HEK293 (cell line): Measurements from ENCODE around the gene FAM200C.

Experiments used
- BCL11A ChIP-seq: fragments of 450-650 bp; formaldehyde crosslinking; IDR thresholded peaks from 2 replicates; pipeline ENCODE4 v1.5.1; 2016; ENCODE audit warnings: low read depth, missing biosample characterization, missing genetic modification characterization
- GFI1B ChIP-seq: fragments of 450-650 bp; formaldehyde crosslinking; IDR thresholded peaks from 2 replicates; pipeline ENCODE4 v1.5.1; 2016; ENCODE audit warnings: missing biosample characterization, missing genetic modification characterization
- GLI4 ChIP-seq: fragments of 450-650 bp; formaldehyde crosslinking; IDR thresholded peaks from 2 replicates; pipeline ENCODE4 v1.5.1; 2016; ENCODE audit warnings: missing biosample characterization, missing genetic modification characterization
- HOXA7 ChIP-seq: sonication (generic); formaldehyde crosslinking; IDR thresholded peaks from 2 replicates; pipeline ENCODE4 v1.8.1; 2022; ENCODE audit warnings: missing genetic modification reagents, borderline replicate concordance
- IKZF3 ChIP-seq: fragments of 450-650 bp; IDR thresholded peaks from 2 replicates; pipeline ENCODE4 v1.5.0; 2018; ENCODE audit warnings: missing biosample characterization, mild to moderate bottlenecking, missing genetic modification characterization, moderate library complexity
- KLF16 ChIP-seq: fragments of 450-650 bp; formaldehyde crosslinking; IDR thresholded peaks from 2 replicates; pipeline ENCODE4 v1.5.1; 2017; ENCODE audit warnings: missing biosample characterization, missing genetic modification characterization
- SP2 ChIP-seq: fragments of 450-650 bp; formaldehyde crosslinking; IDR thresholded peaks from 2 replicates; pipeline ENCODE4 v1.5.1; 2016; ENCODE audit warnings: missing biosample characterization, missing genetic modification characterization
- TCF7L2 ChIP-seq: IDR thresholded peaks from 2 replicates; pipeline ENCODE4 v1.6.1; 2011; ENCODE audit warnings: low read depth, mild to moderate bottlenecking, inconsistent platforms, low read length, moderate library complexity, borderline replicate concordance
- ZBTB1 ChIP-seq: fragments of 450-650 bp; formaldehyde crosslinking; IDR thresholded peaks from 2 replicates; pipeline ENCODE4 v1.5.1; 2016; ENCODE audit warnings: missing biosample characterization, missing genetic modification characterization
- ZBTB17 ChIP-seq: fragments of 450-650 bp; formaldehyde crosslinking; IDR thresholded peaks from 2 replicates; pipeline ENCODE4 v1.5.1; 2016; ENCODE audit warnings: missing biosample characterization, missing genetic modification characterization
- ZBTB21 ChIP-seq: fragments of 450-650 bp; formaldehyde crosslinking; IDR thresholded peaks from 2 replicates; pipeline ENCODE4 v1.5.1; 2017; ENCODE audit warnings: missing biosample characterization, missing genetic modification characterization
- ZNF132 ChIP-seq: fragments of 450-650 bp; formaldehyde crosslinking; IDR thresholded peaks from 2 replicates; pipeline ENCODE4 v1.5.1; 2017; ENCODE audit warnings: missing biosample characterization, missing genetic modification characterization, borderline replicate concordance
- ZNF138 ChIP-seq: fragments of 450-650 bp; formaldehyde crosslinking; IDR thresholded peaks from 2 replicates; pipeline ENCODE4 v1.5.1; 2016; ENCODE audit warnings: missing biosample characterization, missing genetic modification characterization, borderline replicate concordance
- ZNF140 ChIP-seq: fragments of 450-650 bp; formaldehyde crosslinking; IDR thresholded peaks from 2 replicates; pipeline ENCODE4 v1.5.1; 2016; ENCODE audit warnings: missing biosample characterization, missing genetic modification characterization
- ZNF24 ChIP-seq: fragments of 450-650 bp; formaldehyde crosslinking; IDR thresholded peaks from 2 replicates; pipeline ENCODE4 v1.5.1; 2016; ENCODE audit warnings: missing biosample characterization, missing genetic modification characterization
- ZNF394 ChIP-seq: fragments of 450-650 bp; formaldehyde crosslinking; IDR thresholded peaks from 2 replicates; pipeline ENCODE4 v1.5.1; 2016; ENCODE audit warnings: missing biosample characterization, missing genetic modification characterization, mild to moderate bottlenecking, moderate library complexity, borderline replicate concordance
- ZNF510 ChIP-seq: fragments of 450-650 bp; formaldehyde crosslinking; IDR thresholded peaks from 2 replicates; pipeline ENCODE4 v1.5.1; 2018; ENCODE audit warnings: mild to moderate bottlenecking, missing genetic modification characterization, missing biosample characterization; ENCODE audit not compliant: insufficient replicate concordance
- ZNF555 ChIP-seq: fragments of 450-650 bp; formaldehyde crosslinking; conservative IDR thresholded peaks from 2 replicates; pipeline ENCODE4 v1.5.1; 2017; ENCODE audit warnings: missing biosample characterization, mild to moderate bottlenecking, missing genetic modification characterization, inconsistent platforms
- ZNF558 ChIP-seq: fragments of 450-650 bp; formaldehyde crosslinking; IDR thresholded peaks from 2 replicates; pipeline ENCODE4 v1.5.1; 2016; ENCODE audit warnings: missing biosample characterization, missing genetic modification characterization
- ZNF560 ChIP-seq: fragments of 450-650 bp; formaldehyde crosslinking; IDR thresholded peaks from 2 replicates; pipeline ENCODE4 v1.5.1; 2017; ENCODE audit warnings: missing biosample characterization, missing genetic modification characterization, borderline replicate concordance
- ZNF707 ChIP-seq: fragments of 450-650 bp; formaldehyde crosslinking; IDR thresholded peaks from 2 replicates; pipeline ENCODE4 v1.5.1; 2016; ENCODE audit warnings: missing biosample characterization, missing genetic modification characterization
- ZNF76 ChIP-seq: fragments of 450-650 bp; formaldehyde crosslinking; IDR thresholded peaks from 2 replicates; pipeline ENCODE4; 2016; ENCODE audit warnings: low read depth, missing biosample characterization, missing genetic modification characterization, borderline replicate concordance
- ZNF768 ChIP-seq: fragments of 450-650 bp; formaldehyde crosslinking; IDR thresholded peaks from 2 replicates; pipeline ENCODE4 v1.5.1; 2018; ENCODE audit warnings: missing biosample characterization, mild to moderate bottlenecking, missing genetic modification characterization
- ZNF830 ChIP-seq: fragments of 450-650 bp; IDR thresholded peaks from 2 replicates; pipeline ENCODE4 v1.5.0; 2018; ENCODE audit warnings: missing biosample characterization, missing genetic modification characterization, low read depth, mild to moderate bottlenecking, moderate library complexity
- TF ChIP-seq, protein P1 (sequence below): fragments of 450-650 bp; formaldehyde crosslinking; conservative IDR thresholded peaks from 2 replicates; pipeline ENCODE4 v1.5.1; 2016; ENCODE audit warnings: low read depth, missing biosample characterization, missing genetic modification characterization
- TF ChIP-seq, protein P2 (sequence below): fragments of 450-650 bp; formaldehyde crosslinking; IDR thresholded peaks from 2 replicates; pipeline ENCODE4 v1.5.1; 2017; ENCODE audit warnings: missing biosample characterization, missing genetic modification characterization
- TF ChIP-seq, protein P3 (sequence below): sonication (generic); formaldehyde crosslinking; IDR thresholded peaks from 2 replicates; pipeline ENCODE4 v1.8.1; 2022; ENCODE audit warnings: mild to moderate bottlenecking, moderate library complexity, missing genetic modification reagents
- TF ChIP-seq, protein P4 (sequence below): fragments of 450-650 bp; formaldehyde crosslinking; IDR thresholded peaks from 2 replicates; pipeline ENCODE4 v1.5.1; 2017; ENCODE audit warnings: missing biosample characterization, missing genetic modification characterization
- TF ChIP-seq, protein P5 (sequence below): fragments of 450-650 bp; formaldehyde crosslinking; IDR thresholded peaks from 2 replicates; pipeline ENCODE4 v1.5.1; 2016; ENCODE audit warnings: missing biosample characterization, missing genetic modification characterization

The FAM200C gene

DNA sequence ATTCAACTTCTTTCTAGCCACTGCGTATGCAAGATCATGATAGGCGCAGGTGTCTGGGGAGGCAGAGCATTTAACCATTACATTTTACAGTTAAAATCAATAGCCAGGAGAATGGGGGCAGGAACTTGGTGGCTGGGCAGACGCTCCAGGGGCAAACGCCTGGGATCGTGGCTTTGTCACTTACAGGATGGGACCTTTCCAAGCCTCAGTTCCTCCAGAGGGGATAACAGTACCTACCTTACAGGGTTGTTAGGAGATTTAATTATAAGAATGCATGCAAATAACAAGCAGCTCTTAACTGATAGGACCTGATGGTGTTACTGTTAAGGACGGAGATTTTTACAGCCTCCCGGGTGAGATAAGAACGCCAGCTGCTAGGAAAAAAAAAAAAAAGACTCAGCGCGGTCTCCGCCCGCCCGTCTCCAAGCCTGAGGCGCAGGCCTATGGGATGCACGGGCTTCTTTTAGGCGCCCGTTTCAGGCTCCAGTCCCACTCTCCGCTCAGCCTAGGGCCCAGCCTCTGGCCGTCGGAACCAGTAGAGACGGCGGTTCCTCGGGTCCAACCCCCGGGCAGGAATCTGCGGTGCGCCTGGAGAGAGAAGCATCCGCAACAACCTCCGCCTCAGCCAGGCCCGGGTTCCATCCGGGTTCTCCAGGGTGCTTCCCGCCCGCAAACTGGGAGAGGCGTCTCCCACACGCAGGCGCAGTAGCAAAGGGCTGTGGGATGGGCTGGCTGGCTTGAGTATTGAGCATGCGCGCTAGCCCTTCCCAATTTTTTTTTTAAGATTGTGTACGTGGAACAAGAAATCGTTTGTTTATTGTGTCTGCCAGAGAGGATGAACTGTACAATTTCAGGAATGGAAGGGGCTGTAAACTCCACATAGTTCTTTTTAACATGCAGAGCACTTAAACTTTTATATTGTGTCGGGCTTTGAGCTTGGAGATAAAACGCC is at the start of gene FAM200C (continued):
- TF ChIP-seq, protein P1, sequence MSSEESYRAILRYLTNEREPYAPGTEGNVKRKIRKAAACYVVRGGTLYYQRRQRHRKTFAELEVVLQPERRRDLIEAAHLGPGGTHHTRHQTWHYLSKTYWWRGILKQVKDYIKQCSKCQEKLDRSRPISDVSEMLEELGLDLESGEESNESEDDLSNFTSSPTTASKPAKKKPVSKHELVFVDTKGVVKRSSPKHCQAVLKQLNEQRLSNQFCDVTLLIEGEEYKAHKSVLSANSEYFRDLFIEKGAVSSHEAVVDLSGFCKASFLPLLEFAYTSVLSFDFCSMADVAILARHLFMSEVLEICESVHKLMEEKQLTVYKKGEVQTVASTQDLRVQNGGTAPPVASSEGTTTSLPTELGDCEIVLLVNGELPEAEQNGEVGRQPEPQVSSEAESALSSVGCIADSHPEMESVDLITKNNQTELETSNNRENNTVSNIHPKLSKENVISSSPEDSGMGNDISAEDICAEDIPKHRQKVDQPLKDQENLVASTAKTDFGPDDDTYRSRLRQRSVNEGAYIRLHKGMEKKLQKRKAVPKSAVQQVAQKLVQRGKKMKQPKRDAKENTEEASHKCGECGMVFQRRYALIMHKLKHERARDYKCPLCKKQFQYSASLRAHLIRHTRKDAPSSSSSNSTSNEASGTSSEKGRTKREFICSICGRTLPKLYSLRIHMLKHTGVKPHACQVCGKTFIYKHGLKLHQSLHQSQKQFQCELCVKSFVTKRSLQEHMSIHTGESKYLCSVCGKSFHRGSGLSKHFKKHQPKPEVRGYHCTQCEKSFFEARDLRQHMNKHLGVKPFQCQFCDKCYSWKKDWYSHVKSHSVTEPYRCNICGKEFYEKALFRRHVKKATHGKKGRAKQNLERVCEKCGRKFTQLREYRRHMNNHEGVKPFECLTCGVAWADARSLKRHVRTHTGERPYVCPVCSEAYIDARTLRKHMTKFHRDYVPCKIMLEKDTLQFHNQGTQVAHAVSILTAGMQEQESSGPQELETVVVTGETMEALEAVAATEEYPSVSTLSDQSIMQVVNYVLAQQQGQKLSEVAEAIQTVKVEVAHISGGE (tag by site-specific recombination): peak; percentile 68
- TF ChIP-seq GFI1B (tag by site-specific recombination): no peak
- TF ChIP-seq HOXA7 (CRISPR knock-in tag): no peak
- no peak for TF ChIP-seq TCF7L2
- peak; percentile 82 for TF ChIP-seq SP2
- TF ChIP-seq ZNF140: no peak
- no peak for TF ChIP-seq ZNF707 (tag by site-specific recombination)
- TF ChIP-seq ZNF555 (tag by site-specific recombination): no peak
- TF ChIP-seq ZBTB1 (tag by site-specific recombination): no peak
- TF ChIP-seq, protein P2, sequence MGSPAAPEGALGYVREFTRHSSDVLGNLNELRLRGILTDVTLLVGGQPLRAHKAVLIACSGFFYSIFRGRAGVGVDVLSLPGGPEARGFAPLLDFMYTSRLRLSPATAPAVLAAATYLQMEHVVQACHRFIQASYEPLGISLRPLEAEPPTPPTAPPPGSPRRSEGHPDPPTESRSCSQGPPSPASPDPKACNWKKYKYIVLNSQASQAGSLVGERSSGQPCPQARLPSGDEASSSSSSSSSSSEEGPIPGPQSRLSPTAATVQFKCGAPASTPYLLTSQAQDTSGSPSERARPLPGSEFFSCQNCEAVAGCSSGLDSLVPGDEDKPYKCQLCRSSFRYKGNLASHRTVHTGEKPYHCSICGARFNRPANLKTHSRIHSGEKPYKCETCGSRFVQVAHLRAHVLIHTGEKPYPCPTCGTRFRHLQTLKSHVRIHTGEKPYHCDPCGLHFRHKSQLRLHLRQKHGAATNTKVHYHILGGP (tag by site-specific recombination): no peak
- TF ChIP-seq, protein P3, sequence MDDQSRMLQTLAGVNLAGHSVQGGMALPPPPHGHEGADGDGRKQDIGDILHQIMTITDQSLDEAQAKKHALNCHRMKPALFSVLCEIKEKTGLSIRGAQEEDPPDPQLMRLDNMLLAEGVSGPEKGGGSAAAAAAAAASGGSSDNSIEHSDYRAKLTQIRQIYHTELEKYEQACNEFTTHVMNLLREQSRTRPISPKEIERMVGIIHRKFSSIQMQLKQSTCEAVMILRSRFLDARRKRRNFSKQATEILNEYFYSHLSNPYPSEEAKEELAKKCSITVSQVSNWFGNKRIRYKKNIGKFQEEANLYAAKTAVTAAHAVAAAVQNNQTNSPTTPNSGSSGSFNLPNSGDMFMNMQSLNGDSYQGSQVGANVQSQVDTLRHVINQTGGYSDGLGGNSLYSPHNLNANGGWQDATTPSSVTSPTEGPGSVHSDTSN (CRISPR knock-in tag): no peak
- TF ChIP-seq KLF16 (tag by site-specific recombination): no peak
- TF ChIP-seq ZBTB17 (tag by site-specific recombination): peak; percentile 60; the same call in 1 of the 2 replicates
- TF ChIP-seq, protein P4, sequence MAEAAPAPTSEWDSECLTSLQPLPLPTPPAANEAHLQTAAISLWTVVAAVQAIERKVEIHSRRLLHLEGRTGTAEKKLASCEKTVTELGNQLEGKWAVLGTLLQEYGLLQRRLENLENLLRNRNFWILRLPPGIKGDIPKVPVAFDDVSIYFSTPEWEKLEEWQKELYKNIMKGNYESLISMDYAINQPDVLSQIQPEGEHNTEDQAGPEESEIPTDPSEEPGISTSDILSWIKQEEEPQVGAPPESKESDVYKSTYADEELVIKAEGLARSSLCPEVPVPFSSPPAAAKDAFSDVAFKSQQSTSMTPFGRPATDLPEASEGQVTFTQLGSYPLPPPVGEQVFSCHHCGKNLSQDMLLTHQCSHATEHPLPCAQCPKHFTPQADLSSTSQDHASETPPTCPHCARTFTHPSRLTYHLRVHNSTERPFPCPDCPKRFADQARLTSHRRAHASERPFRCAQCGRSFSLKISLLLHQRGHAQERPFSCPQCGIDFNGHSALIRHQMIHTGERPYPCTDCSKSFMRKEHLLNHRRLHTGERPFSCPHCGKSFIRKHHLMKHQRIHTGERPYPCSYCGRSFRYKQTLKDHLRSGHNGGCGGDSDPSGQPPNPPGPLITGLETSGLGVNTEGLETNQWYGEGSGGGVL (tag by site-specific recombination): no peak
- TF ChIP-seq ZNF76: no peak; the same call in 1 of the 2 replicates
- no peak for TF ChIP-seq ZNF830 (tag by site-specific recombination)
- TF ChIP-seq ZNF768 (tag by site-specific recombination): no peak
- no peak for TF ChIP-seq ZNF132 (tag by site-specific recombination)
- 0 out of 2 replicates have a peak, but pooled peaks have one; percentile 67 for TF ChIP-seq ZNF24 (tag by site-specific recombination)
- no peak for TF ChIP-seq ZNF558
- no peak for TF ChIP-seq GLI4
- TF ChIP-seq BCL11A (tag by site-specific recombination): no peak
- TF ChIP-seq, protein P5, sequence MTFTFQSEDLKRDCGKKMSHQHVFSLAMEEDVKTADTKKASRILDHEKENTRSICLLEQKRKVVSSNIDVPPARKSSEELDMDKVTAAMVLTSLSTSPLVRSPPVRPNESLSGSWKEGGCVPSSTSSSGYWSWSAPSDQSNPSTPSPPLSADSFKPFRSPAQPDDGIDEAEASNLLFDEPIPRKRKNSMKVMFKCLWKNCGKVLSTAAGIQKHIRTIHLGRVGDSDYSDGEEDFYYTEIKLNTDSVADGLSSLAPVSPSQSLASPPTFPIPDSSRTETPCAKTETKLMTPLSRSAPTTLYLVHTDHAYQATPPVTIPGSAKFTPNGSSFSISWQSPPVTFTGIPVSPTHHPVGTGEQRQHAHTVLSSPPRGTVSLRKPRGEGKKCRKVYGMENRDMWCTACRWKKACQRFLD (tag by site-specific recombination): no peak
- TF ChIP-seq ZNF560 (tag by site-specific recombination): no peak
- TF ChIP-seq ZNF510 (tag by site-specific recombination): no peak
- peak; percentile 93 for TF ChIP-seq IKZF3 (tag by site-specific recombination)
- no peak for TF ChIP-seq ZBTB21 (tag by site-specific recombination)
- no peak for TF ChIP-seq ZNF138 (tag by site-specific recombination)
- TF ChIP-seq ZNF394 (tag by site-specific recombination): peak; percentile 73; the same call in 1 of the 2 replicates
